ENCODE results near the gene FOXJ3.

FOXJ3 gene

DNA sequence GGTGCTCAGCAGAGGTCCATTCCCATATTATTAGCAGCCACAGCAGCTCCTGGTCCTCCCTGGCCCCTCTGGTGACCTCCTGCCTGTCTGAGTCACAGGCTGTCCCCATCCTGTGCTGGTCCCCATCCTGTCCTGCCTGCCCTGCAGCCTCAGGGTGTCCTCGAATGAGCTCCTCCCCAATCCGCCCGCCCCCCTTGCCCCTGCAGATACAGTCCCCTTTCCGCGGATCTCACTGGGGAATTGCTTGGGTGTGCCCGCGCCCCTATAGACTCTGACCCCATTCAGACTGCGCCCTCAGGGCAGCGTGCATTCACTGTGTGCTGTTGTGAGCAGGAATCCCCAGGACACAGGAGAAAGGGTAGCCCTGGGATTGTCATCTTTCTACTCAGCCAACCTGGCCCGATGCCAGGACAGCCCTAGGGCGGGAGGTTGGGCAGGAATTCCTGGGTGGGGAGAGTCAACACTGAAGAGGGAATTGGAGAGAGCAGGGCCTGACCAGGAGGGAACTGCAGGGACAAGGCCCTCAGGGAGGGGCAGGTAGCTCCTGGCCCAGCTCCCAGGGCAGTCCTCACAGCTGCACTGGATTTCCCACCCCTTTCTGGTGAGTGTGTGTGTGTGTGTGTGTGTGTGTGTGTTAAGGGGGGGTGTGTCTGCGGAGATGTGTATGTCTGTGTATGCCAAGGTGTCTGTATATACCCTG lies 169.4 kb downstream of the FOXJ3 start (continued):
- TF ChIP-seq KLF1 (tag by site-specific recombination; IDR thresholded peaks at IDR 0.05) (peak; percentile 99), HOXD13 (CRISPR knock-in tag; IDR thresholded peaks at IDR 0.05; ENCODE audit: borderline replicate concordance) (no peak), ZNF701 (tag by site-specific recombination; IDR thresholded peaks at IDR 0.05) (0 out of 2 replicates have a peak, but pooled peaks have one; percentile 57), YY2 (tag by site-specific recombination; IDR thresholded peaks at IDR 0.05) (no peak), ZNF311 (tag by site-specific recombination; IDR thresholded peaks at IDR 0.05; ENCODE audit: borderline replicate concordance) (no peak), ZNF404 (tag by site-specific recombination; IDR thresholded peaks at IDR 0.05) (no peak), ZNF335 (tag by site-specific recombination; conservative IDR thresholded peaks at IDR 0.05) (peak; percentile 26; the same call in 1 of the 2 replicates), ZNF416 (tag by site-specific recombination; IDR thresholded peaks at IDR 0.05) (no peak), ZNF48 (tag by site-specific recombination; IDR thresholded peaks at IDR 0.05) (no peak), BCL11A (tag by site-specific recombination; IDR thresholded peaks at IDR 0.05; ENCODE audit: low read depth) (no peak), KLF16 (tag by site-specific recombination; IDR thresholded peaks at IDR 0.05) (peak; percentile 99), ZNF529 (tag by site-specific recombination; IDR thresholded peaks at IDR 0.05; ENCODE audit: insufficient replicate concordance) (no peak)

DNA sequence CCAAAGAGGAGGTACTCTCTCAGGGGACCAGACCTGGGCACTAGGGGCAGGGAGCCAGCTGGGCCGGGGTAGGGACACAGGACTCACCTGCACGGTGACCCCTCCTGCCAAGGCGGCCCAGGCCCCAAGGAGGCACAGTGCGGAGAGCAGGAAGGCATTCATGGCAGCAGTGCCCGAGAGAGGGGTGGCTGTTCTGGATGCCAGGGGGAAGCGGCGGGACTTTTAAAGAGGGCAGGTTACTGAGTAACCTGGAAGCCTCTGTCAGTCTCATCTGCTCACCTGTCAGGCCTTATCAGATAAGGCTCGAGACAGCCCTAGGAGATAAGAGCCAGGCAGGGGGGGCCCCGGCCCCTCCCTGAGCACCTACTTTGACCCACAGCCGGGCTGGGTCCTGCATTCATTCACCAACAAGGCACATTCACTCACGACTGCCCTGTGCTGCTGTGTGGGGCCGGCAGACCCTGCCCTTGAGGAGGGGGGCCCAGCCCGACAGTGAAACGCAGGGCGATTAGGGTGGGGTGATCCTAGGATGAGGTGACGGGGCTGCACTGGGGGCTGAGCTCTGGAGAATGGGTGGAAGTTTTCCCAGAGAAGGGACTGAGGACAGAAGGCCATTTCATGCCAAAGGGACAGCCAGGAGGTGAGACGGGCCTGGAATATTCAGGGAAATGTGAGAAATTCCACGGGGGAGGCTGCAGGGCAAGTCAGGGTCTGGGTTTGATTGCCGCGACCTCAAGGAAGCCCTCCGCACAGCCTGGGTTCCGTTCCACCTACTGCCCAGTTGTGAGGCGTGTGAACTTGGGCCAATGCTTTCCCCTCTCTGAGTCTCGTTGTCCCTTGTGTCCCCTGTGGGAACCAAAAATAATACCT lies 170.2 kb downstream of the FOXJ3 start, which contains the start of gene GUCA2A:
Gene GUCA2A (minus strand): TSS at position 195 of the 870 bp plus-strand sequence. CDS start 33 bp downstream, at position 162.
- TF ChIP-seq ZNF16 (tag by site-specific recombination; IDR thresholded peaks at IDR 0.05; ENCODE audit: low read depth) (no peak), ZNF473 (tag by site-specific recombination; IDR thresholded peaks at IDR 0.05) (no peak), ZNF658 (tag by site-specific recombination; IDR thresholded peaks at IDR 0.05) (no peak), ZNF391 (tag by site-specific recombination; IDR thresholded peaks at IDR 0.05; ENCODE audit: borderline replicate concordance, low read depth) (no peak), ZBTB1 (tag by site-specific recombination; IDR thresholded peaks at IDR 0.05) (no peak), ZFP69B (tag by site-specific recombination; IDR thresholded peaks at IDR 0.05) (no peak)
- TF ChIP-seq, protein P1, sequence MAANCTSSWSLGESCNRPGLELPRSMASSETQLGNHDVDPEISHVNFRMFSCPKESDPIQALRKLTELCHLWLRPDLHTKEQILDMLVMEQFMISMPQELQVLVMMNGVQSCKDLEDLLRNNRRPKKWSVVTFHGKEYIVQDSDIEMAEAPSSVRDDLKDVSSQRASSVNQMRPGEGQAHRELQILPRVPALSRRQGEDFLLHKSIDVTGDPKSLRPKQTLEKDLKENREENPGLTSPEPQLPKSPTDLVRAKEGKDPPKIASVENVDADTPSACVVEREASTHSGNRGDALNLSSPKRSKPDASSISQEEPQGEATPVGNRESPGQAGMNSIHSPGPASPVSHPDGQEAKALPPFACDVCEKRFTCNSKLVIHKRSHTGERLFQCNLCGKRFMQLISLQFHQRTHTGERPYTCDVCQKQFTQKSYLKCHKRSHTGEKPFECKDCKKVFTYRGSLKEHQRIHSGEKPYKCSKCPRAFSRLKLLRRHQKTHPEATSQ (tag by site-specific recombination; IDR thresholded peaks at IDR 0.05): no peak
- TF ChIP-seq, protein P2, sequence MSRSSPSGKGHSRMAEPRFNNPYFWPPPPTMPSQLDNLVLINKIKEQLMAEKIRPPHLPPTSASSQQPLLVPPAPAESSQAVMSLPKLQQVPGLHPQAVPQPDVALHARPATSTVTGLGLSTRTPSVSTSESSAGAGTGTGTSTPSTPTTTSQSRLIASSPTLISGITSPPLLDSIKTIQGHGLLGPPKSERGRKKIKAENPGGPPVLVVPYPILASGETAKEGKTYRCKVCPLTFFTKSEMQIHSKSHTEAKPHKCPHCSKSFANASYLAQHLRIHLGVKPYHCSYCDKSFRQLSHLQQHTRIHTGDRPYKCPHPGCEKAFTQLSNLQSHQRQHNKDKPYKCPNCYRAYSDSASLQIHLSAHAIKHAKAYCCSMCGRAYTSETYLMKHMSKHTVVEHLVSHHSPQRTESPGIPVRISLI (tag by site-specific recombination; IDR thresholded peaks at IDR 0.05): no peak
- ChIA-PET POLR2A (interaction anchor here (0.9 to 1.2 kb wide), 2 partner anchors 11 to 62 kb away, joined by 3 read pairs; no protein-coding TSS in a partner anchor), CTCF (interaction anchor here (1.0 to 4.8 kb wide), 2 partner anchors 9 to 62 kb away, joined by 3 to 21 read pairs; no protein-coding TSS in a partner anchor)
- H3K4me3 ChIP-seq (ENCODE audit: low read depth, low read length): no peak within 1 kb of the TSS
- H3K9me3 ChIP-seq (ENCODE audit: control insufficient read depth, insufficient read depth, low read depth, low read length): no peaks in the 10 kb centered on the region
- H3K4me1 ChIP-seq (ENCODE audit: control insufficient read depth, insufficient read depth, low read length): peaks cover 8% of the 10 kb centered on the region; the same call in 1 of the 2 replicates
- H3K27ac ChIP-seq (ENCODE audit: extremely low read depth, low read depth, low read length): no peak within 1 kb of the TSS
- H3K36me3 ChIP-seq (ENCODE audit: control insufficient read depth in 2 of 2, insufficient read depth in 1 of 2, low read length in 2 of 2): no peaks in the 10 kb centered on the region

Data from HEK293 (cell line).